HUDEP-2 (cell line): Measurements from ENCODE around the gene RNASE3.
A peak's percentile ranks its signal among the peaks of the same experiment; 100 is the strongest.
"Not testable (repeated sequence)": the region's sequence is repeated elsewhere in the genome, so short reads cannot be mapped to it uniquely, and the experiment has no call there.

Experiments
- DNase-seq, 76 experiments: peaks; one replicate each; lab custom pipeline; 2025; ENCODE audit not compliant: unreplicated experiment in 76 of 76; lab: John Stamatoyannopoulos, UW

The RNASE3 gene

DNA sequence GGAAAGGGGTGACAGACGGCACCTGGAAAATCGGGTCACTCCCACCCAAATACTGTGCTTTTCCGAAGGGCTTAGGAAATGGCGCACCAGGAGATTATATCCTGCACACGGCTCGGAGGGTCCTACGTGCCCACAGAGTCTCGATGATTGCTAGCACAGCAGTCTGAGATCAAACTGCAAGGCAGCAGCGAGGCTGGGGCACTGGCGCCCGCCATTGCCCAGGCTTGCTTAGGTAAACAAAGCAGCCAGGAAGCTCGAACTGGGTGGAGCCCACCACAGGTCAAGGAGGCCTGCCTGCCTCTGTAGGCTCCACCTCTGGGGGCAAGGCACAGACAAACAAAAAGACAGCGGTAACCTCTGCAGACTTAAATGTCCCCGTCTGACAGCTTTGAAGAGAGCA lies 19.6 kb downstream of the RNASE3 start:
- not testable (repeated sequence) for DNase-seq

DNA sequence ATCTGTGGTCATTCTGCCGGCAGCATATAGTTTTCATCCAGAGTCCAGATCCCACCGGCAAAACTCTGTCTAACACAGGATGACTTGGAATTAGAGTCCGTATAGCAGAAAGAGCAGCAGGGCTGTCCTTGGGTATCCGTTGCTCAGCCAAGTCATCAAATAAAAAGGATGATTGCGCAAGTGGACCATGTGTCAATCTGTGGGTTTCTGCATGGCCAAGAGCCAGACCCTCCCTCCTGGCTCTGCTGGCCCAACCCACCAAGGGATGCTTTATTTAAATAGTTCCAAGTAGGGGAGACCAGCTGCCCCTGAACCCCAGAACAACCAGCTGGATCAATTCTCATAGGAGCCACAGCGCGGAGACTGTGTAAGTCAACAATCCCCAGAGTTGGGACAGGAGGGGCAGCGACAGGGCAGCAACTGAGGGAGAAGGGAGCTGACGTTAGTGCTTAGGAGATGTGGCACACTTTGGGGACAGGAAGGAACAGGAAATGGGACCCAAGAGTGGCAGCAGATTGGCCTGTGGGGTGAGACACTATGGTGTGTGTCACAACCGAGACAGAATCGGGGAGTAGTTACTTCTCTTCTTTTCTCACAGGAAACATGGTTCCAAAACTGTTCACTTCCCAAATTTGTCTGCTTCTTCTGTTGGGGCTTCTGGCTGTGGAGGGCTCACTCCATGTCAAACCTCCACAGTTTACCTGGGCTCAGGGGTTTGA lies 28.0 kb downstream of the RNASE3 start:
- DNase-seq: not testable (repeated sequence)

DNA sequence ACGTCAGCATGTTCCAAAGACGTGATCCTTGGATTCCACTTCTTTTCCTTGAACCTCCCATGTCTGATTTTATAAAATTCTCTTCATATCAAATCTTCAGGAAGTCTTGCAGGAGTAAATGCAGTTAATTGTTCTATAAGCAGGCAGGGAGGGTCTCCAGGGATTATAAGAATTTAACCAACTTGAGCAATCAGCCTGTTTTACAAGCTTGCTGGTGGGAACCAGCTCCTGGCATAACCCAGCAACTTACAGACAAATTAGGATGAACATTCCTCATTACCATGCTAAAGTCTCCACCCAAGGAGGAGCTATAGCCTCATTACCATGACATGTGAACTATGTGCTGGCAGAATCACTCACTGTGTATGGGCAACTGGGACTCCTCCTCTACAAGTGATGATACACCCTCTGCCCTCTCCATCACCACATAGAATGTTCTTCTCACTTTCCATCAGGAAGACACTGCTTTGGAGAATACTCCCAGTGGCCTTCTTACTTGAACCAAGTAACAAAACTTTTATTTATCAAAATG lies 32.6 kb downstream of the RNASE3 start:
- DNase-seq: not testable (repeated sequence)

DNA sequence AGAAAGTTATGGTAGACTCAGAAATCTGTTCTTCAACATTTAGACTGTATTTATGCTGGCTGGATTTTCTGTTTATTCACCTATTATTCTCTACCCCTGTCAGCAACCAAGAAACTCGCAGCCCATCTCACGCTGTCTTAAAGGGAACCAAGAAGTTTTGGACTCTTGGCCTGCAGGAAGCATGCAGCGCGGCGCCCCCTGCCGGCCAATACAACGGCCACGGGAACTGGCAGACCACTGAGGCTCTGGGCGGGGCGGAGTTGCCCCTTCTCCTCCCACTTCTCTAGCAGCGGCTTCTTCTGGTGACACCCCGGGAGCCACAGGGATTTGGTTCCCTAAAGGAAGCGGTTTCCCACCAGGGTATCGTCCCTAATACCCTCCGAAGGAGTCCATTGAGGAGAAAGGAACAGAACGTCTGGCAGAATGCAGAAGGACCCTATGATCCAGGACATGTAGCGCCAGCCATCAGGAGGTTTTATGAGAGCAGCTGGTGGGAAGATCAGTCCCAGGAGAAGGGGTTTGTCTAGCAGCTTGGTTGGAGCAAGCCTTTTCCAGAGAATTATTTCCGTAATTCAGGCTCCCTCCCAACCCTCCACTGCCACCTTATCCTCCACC lies 43.1 kb downstream of the RNASE3 start:
- peak in 54 of 76 experiments; percentile 1 to 67 (median 32) for DNase-seq

DNA sequence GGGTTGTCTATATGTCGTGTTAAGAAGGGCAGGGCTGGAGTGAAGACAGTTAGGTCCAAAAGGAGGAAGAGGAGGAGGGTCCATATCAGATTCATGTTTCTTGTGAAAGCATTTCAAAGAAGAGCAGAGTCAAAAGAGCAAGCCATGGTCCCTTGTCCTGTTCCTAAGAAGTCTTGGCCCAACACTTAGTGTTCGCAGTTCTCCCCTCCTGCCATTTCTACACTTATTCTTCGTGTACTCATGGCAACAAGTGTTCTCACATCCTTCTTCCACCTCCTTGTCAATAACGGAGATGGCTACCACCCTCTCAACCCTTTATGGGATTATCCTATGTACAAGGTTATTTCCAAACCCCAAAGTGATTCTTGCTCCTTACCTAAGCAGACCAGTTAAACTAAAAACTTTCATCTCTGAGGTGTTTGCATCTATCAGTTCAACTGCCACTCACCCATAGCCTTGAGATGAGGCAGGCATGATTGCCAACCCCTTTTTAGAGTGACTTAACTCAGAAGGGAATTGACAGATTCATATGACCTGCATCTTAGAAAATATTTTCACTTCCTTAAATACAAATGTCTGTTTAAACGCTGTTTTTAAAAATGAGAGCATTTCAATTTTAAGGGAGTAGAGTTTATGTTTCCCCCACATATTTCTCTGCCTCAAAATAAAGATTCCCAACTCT lies 44.3 kb downstream of the RNASE3 start:
- no peak for DNase-seq
